Caco-2 (cell line): ENCODE results near the gene HAVCR1. TPM values are rescaled to one million over a fixed set of nuclear protein-coding genes. Genes with fewer than 3 reads are reported as not detected.

Experiments
- BruUV-seq: library from RNA; stranded (reverse); fragments of 400-500 nt; replicated peaks from 2 replicates; lab custom pipeline; 2021; lab: Mats Ljungman, UMichigan
- CTCF ChIA-PET: fragments of 300-600 bp; sonication (Branson Sonifier 250); formaldehyde crosslinking; loops from one replicate; lab custom pipeline; 2022; ENCODE audit warnings: antibody characterized with exemption; lab: Charles Lee
- POLR2A ChIA-PET: fragments of 300-600 bp; sonication (Branson Sonifier 250); formaldehyde crosslinking; loops from one replicate; lab custom pipeline; 2022; ENCODE audit warnings: antibody characterized with exemption; lab: Charles Lee
- DNase-seq, 2 experiments: peaks; one replicate each; pipeline versions ENCODE4 v3.0.0 to v3.0.0-alpha.2; 2020 to 2022
- H3K27me3 ChIP-seq: replicated peaks from 2 replicates; pipeline ENCODE4 v1.6.0; 2011; ENCODE audit warnings: low read length; ENCODE audit not compliant: control insufficient read depth, insufficient read depth
- H3K36me3 ChIP-seq: 2 replicates; pipeline ENCODE4 v1.5.1; 2011; ENCODE audit warnings: low read length; ENCODE audit not compliant: control insufficient read depth, insufficient read depth
- H3K4me1 ChIP-seq: fragments of 250-450 bp; sonication (Bioruptor Pico); 2 replicates; pipeline ENCODE4 v1.5.1; 2020; ENCODE audit warnings: mild to moderate bottlenecking
- H3K4me3 ChIP-seq: 2 replicates; pipeline ENCODE4 v1.5.1; 2011; ENCODE audit warnings: low read depth, mild to moderate bottlenecking, control low read depth, low read length
- H3K9me3 ChIP-seq: fragments of 250-450 bp; sonication (Bioruptor Pico); 2 replicates; pipeline ENCODE4 v1.5.1; 2020; ENCODE audit warnings: mild to moderate bottlenecking, moderate library complexity
- H3K27ac Mint-ChIP-seq: one replicate; pipeline ENCODE4 v1.8.0; 2022; ENCODE audit warnings: mixed read lengths; ENCODE audit not compliant: unreplicated experiment
- H3K27me3 Mint-ChIP-seq: one replicate; pipeline ENCODE4 v1.8.0; 2022; ENCODE audit warnings: mixed read lengths; ENCODE audit not compliant: insufficient read depth, unreplicated experiment
- H3K36me3 Mint-ChIP-seq: one replicate; pipeline ENCODE4 v1.8.0; 2022; ENCODE audit warnings: mild to moderate bottlenecking, mixed read lengths; ENCODE audit not compliant: insufficient read depth, unreplicated experiment
- H3K4me1 Mint-ChIP-seq: one replicate; pipeline ENCODE4 v1.8.0; 2022; ENCODE audit warnings: low read depth, mixed read lengths; ENCODE audit not compliant: unreplicated experiment
- H3K4me3 Mint-ChIP-seq: one replicate; pipeline ENCODE4 v1.8.0; 2022; ENCODE audit warnings: mild to moderate bottlenecking, moderate library complexity, mixed read lengths; ENCODE audit not compliant: unreplicated experiment
- H3K9me3 Mint-ChIP-seq: one replicate; pipeline ENCODE4 v1.8.0; 2022; ENCODE audit warnings: mixed read lengths; ENCODE audit not compliant: unreplicated experiment
- intact Hi-C: fragments of 100-400 bp; cut with micrococcal nuclease; formaldehyde crosslinking; loops from one replicate; pipeline ENCODE4 v1.10.0; 2022; ENCODE audit not compliant: unreplicated experiment
- total RNA-seq: library from RNA; stranded (reverse); gene quantifications from 2 replicates; pipeline ENCODE4 v1.2.3, GENCODE V29; 2022
- TF ChIP-seq, protein P1 (sequence below), 2 experiments: fragments of 200-600 bp in 1 of 2; IDR thresholded peaks; 1 replicate in 1 of 2; 2 replicates in 1 of 2; pipeline versions ENCODE4 v1.5.1 to v1.8.0; 2011 to 2022; ENCODE audit warnings: antibody characterized with exemption in 1 of 2, control low read depth in 1 of 2, inconsistent platforms in 1 of 2, low read depth in 1 of 2, low read length in 1 of 2, mild to moderate bottlenecking in 1 of 2, moderate library complexity in 1 of 2; ENCODE audit not compliant: insufficient read depth in 1 of 2, severe bottlenecking in 1 of 2, unreplicated experiment in 1 of 2

The HAVCR1 gene
- total RNA-seq, 1 experiment from 2014 or later = 144 TPM

DNA sequence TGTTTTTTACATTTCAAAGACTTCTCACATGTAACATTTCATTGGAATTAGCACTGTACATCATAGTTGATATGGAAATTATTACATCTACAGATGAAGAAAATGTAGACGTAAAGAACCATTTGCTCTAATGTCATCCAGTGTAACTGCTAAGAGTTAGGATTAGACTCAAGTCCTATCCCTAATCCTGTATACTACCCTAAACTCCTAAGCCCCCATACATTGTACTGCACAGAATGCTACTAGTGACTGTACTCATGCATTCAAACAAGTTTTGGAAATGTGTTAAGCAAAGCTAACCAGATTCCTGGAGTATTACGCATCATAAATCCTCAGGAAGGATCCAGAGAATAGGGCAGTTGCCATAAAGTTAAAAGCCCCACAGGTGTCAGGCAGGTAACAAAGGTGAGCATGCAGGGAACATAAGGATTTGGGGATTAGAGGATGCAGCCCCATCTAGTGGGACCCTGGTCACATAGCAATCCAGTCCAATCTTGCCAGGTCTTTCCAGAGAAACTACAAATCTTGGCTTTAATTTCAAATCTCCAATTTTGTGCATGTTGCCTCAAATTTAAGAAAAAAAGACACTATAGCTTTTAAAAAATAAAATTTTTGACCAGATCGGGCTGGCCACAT is 32.0 kb downstream of the HAVCR1 start:
- peaks cover 70% of the 10 kb centered on the region for H3K36me3 Mint-ChIP-seq
- no peaks in the 10 kb centered on the region for H3K9me3 Mint-ChIP-seq
- BruUV-seq = no TSS peak
- CTCF ChIA-PET = interaction anchor here (1.1 kb wide), 1 partner anchor 445 kb away, joined by 3 read pairs; no protein-coding TSS in a partner anchor
- Histone ChIP-seq H3K4me1 (peaks cover 17% of the 10 kb centered on the region), H3K9me3 (no peaks in the 10 kb centered on the region), H3K36me3 (peaks cover 2% of the 10 kb centered on the region), H3K4me3 (no peak overlapping the region), H3K27me3 (no peaks in the 10 kb centered on the region)
- no peak overlapping the region for H3K4me3 Mint-ChIP-seq
- peak; percentile 56 to 65 for DNase-seq
- TF ChIP-seq, protein P1, sequence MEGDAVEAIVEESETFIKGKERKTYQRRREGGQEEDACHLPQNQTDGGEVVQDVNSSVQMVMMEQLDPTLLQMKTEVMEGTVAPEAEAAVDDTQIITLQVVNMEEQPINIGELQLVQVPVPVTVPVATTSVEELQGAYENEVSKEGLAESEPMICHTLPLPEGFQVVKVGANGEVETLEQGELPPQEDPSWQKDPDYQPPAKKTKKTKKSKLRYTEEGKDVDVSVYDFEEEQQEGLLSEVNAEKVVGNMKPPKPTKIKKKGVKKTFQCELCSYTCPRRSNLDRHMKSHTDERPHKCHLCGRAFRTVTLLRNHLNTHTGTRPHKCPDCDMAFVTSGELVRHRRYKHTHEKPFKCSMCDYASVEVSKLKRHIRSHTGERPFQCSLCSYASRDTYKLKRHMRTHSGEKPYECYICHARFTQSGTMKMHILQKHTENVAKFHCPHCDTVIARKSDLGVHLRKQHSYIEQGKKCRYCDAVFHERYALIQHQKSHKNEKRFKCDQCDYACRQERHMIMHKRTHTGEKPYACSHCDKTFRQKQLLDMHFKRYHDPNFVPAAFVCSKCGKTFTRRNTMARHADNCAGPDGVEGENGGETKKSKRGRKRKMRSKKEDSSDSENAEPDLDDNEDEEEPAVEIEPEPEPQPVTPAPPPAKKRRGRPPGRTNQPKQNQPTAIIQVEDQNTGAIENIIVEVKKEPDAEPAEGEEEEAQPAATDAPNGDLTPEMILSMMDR (IDR thresholded peaks at IDR 0.05; ENCODE audit: insufficient read depth in 1 of 2, low read depth in 1 of 2, low read length in 1 of 2, severe bottlenecking in 1 of 2, unreplicated experiment in 1 of 2) = peak; percentile 85 to 86
- H3K27ac Mint-ChIP-seq = no peak overlapping the region
- H3K27me3 Mint-ChIP-seq = no peaks in the 10 kb centered on the region
- intact Hi-C loops = loop anchor here (1.0 kb wide), 3 partner anchors 105 to 191 kb away; no protein-coding TSS in a partner anchor
- POLR2A ChIA-PET = no interaction called here
- no peaks in the 10 kb centered on the region for H3K4me1 Mint-ChIP-seq

GRCh38 chr5:157025093-157025698 is 33.7 kb downstream of the HAVCR1 start:
- H3K4me3 ChIP-seq = no peak overlapping the region
- no peaks in the 10 kb centered on the region for H3K27me3 Mint-ChIP-seq
- TF ChIP-seq, protein P1 (IDR thresholded peaks at IDR 0.05; ENCODE audit: insufficient read depth in 1 of 2, low read depth in 1 of 2, low read length in 1 of 2, severe bottlenecking in 1 of 2, unreplicated experiment in 1 of 2) = no peak
- H3K9me3 Mint-ChIP-seq = no peaks in the 10 kb centered on the region
- no peaks in the 10 kb centered on the region for H3K27me3 ChIP-seq
- intact Hi-C loops = no loop called here
- peaks cover 61% of the 10 kb centered on the region for H3K36me3 Mint-ChIP-seq
- peak overlapping the region; percentile 13 for H3K27ac Mint-ChIP-seq
- H3K4me3 Mint-ChIP-seq = no peak overlapping the region
- H3K36me3 ChIP-seq = no peaks in the 10 kb centered on the region
- no peaks in the 10 kb centered on the region for H3K4me1 Mint-ChIP-seq
- peaks cover 9% of the 10 kb centered on the region for H3K4me1 ChIP-seq
- BruUV-seq = no TSS peak
- ChIA-PET POLR2A (no interaction called here), CTCF (no interaction called here)
- DNase-seq = no peak
- H3K9me3 ChIP-seq = no peaks in the 10 kb centered on the region

DNA sequence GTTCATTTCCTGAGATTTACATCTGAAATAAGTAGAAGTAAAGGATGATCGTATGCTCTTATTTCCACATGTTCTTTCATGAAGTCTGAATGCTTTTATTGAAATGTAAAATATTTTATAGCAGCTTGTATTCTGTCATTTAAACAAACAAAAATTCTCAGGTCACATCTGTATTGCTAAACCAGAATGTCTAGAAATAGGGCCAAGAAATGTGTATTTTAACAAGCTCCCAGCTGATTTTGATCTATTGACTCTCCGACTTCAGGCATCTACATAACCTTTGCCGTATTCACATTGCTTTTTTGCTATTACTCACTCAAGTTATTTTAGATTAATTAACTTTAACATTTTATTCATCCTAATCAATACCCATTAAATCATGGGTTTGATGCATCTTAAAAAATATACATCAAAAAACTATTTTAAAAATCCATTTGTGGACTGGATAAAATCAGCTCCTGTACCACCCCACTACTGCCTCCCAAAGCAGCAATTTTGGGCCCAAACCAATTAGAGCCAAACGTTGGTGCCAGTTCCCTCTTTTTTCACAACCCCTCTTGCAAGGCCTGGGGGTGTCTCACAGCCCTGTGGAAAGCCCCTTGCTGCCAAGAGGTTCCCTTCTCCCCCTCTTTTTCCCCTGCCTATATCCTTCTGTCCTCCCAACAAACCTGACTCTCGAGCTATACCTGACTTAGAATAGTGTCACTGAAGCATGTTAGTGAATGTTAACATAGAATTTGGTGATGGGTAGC is 34.5 kb downstream of the HAVCR1 start:
- no peak overlapping the region for H3K4me3 Mint-ChIP-seq
- no peaks in the 10 kb centered on the region for H3K9me3 Mint-ChIP-seq
- Histone ChIP-seq H3K9me3 (peaks cover under 1% of the 10 kb centered on the region; the same call in 1 of the 2 replicates), H3K27me3 (no peaks in the 10 kb centered on the region), H3K4me1 (peaks cover 9% of the 10 kb centered on the region), H3K4me3 (no peak overlapping the region), H3K36me3 (no peaks in the 10 kb centered on the region)
- no peak overlapping the region for H3K27ac Mint-ChIP-seq
- H3K36me3 Mint-ChIP-seq = peaks cover 53% of the 10 kb centered on the region
- no TSS peak for BruUV-seq
- CTCF ChIA-PET = no interaction called here
- DNase-seq = no peak
- no peaks in the 10 kb centered on the region for H3K4me1 Mint-ChIP-seq
- POLR2A ChIA-PET = no interaction called here
- TF ChIP-seq, protein P1 (IDR thresholded peaks at IDR 0.05; ENCODE audit: insufficient read depth in 1 of 2, low read depth in 1 of 2, low read length in 1 of 2, severe bottlenecking in 1 of 2, unreplicated experiment in 1 of 2) = no peak
- intact Hi-C loops = no loop called here
- H3K27me3 Mint-ChIP-seq = no peaks in the 10 kb centered on the region
